Liver (tissue), 9 donors: Measurements from ENCODE around the gene CEACAM8. TPM values are rescaled to one million over a fixed set of nuclear protein-coding genes. Genes with fewer than 3 reads are reported as not detected.

ENCODE experiments used
- DNase-seq: peaks from one replicate; pipeline ENCODE4 v3.0.0-alpha.2; 2017; ENCODE audit warnings: low spot score
- H3K27ac ChIP-seq, 2 donors: one replicate each; pipeline ENCODE4 v1.7.0; 2013; ENCODE audit warnings: inconsistent platforms in 2 of 2, low read length in 2 of 2, control low read depth in 1 of 2, low read depth in 1 of 2, mild to moderate bottlenecking in 1 of 2
- H3K27me3 ChIP-seq, 4 donors: one replicate each; pipeline versions ENCODE4 v1.6.1 to v1.7.0; 2013; ENCODE audit warnings: low read length in 3 of 4, inconsistent platforms in 1 of 4, mild to moderate bottlenecking in 1 of 4, moderate library complexity in 1 of 4; ENCODE audit not compliant: control insufficient read depth in 4 of 4, insufficient read depth in 4 of 4
- H3K36me3 ChIP-seq, 4 donors: one replicate each; pipeline versions ENCODE4 v1.6.1 to v1.7.0; 2013; ENCODE audit warnings: low read length in 3 of 4, mild to moderate bottlenecking in 3 of 4, low read depth in 1 of 4, moderate library complexity in 1 of 4; ENCODE audit not compliant: control insufficient read depth in 4 of 4, insufficient read depth in 3 of 4
- H3K4me1 ChIP-seq, 4 donors: one replicate each; pipeline versions ENCODE4 v1.6.1 to v1.7.0; 2013; ENCODE audit warnings: low read length in 3 of 4, mild to moderate bottlenecking in 3 of 4, moderate library complexity in 1 of 4; ENCODE audit not compliant: control insufficient read depth in 4 of 4, insufficient read depth in 4 of 4
- H3K4me3 ChIP-seq, 3 donors: one replicate each; pipeline versions ENCODE4 v1.6.1 to v1.7.0; 2013; ENCODE audit warnings: low read length in 3 of 3, control low read depth in 1 of 3, low read depth in 1 of 3, mild to moderate bottlenecking in 1 of 3
- H3K9ac ChIP-seq, 2 donors: one replicate each; pipeline ENCODE4 v1.7.0; 2013; ENCODE audit warnings: low read length in 2 of 2, mild to moderate bottlenecking in 2 of 2, moderate library complexity in 2 of 2, control low read depth in 1 of 2, low read depth in 1 of 2
- H3K9me3 ChIP-seq, 4 donors: one replicate each; pipeline versions ENCODE4 v1.6.1 to v1.7.0; 2013; ENCODE audit warnings: low read length in 3 of 4; ENCODE audit not compliant: control insufficient read depth in 4 of 4
- ATF3 ChIP-seq: IDR thresholded peaks from 2 replicates; pipeline ENCODE4 v1.6.1; 2016; ENCODE audit warnings: antibody characterized with exemption
- CTCF ChIP-seq: fragments of 150-350 bp; IDR thresholded peaks from 2 replicates; pipeline ENCODE4 v1.5.1; 2017; ENCODE audit warnings: improper control_type of control experiment, low read depth, low read length; ENCODE audit not compliant: missing input control
- EGR1 ChIP-seq, 2 donors: IDR thresholded peaks; 2 replicates each; pipeline ENCODE4 v1.6.1; 2016 to 2018; ENCODE audit warnings: antibody characterized with exemption in 2 of 2, low read depth in 2 of 2
- FOXA1 ChIP-seq: IDR thresholded peaks from 2 replicates; pipeline ENCODE4 v1.6.1; 2016; ENCODE audit warnings: antibody characterized with exemption
- FOXA2 ChIP-seq: IDR thresholded peaks from 2 replicates; pipeline ENCODE4 v1.6.1; 2016; ENCODE audit warnings: antibody characterized with exemption
- GABPA ChIP-seq, 2 donors: IDR thresholded peaks in 1 of 2; conservative IDR thresholded peaks in 1 of 2; 2 replicates each; pipeline ENCODE4 v1.6.1; 2016; ENCODE audit warnings: antibody characterized with exemption in 2 of 2, mild to moderate bottlenecking in 1 of 2, moderate library complexity in 1 of 2
- HNF4A ChIP-seq, 2 donors: conservative IDR thresholded peaks; 2 replicates each; pipeline ENCODE4 v1.6.1; 2016; ENCODE audit warnings: antibody characterized with exemption in 2 of 2, mild to moderate bottlenecking in 2 of 2
- HNF4G ChIP-seq: IDR thresholded peaks from 2 replicates; pipeline ENCODE4 v1.6.1; 2016; ENCODE audit warnings: antibody characterized with exemption
- JUND ChIP-seq, 2 donors: IDR thresholded peaks; 2 replicates each; pipeline ENCODE4 v1.6.1; 2016; ENCODE audit warnings: antibody characterized with exemption in 2 of 2
- NR2F2 ChIP-seq: IDR thresholded peaks from 2 replicates; pipeline ENCODE4 v1.6.1; 2016; ENCODE audit warnings: antibody characterized with exemption
- RAD21 ChIP-seq, 2 donors: IDR thresholded peaks; 2 replicates each; pipeline ENCODE4 v1.6.1; 2016; ENCODE audit warnings: antibody characterized with exemption in 2 of 2, mild to moderate bottlenecking in 2 of 2
- REST ChIP-seq: IDR thresholded peaks from 2 replicates; pipeline ENCODE4 v1.6.1; 2016; ENCODE audit warnings: antibody characterized with exemption, mild to moderate bottlenecking
- RXRA ChIP-seq, 2 donors: IDR thresholded peaks; 2 replicates each; pipeline ENCODE4 v1.6.1; 2017 to 2018; ENCODE audit warnings: antibody characterized with exemption in 2 of 2, mild to moderate bottlenecking in 1 of 2
- SP1 ChIP-seq: IDR thresholded peaks from 2 replicates; pipeline ENCODE4 v1.6.1; 2018; ENCODE audit warnings: antibody characterized with exemption, mild to moderate bottlenecking
- YY1 ChIP-seq: IDR thresholded peaks from 2 replicates; pipeline ENCODE4 v1.6.1; 2016; ENCODE audit warnings: antibody characterized with exemption, mild to moderate bottlenecking
- ZBTB33 ChIP-seq: IDR thresholded peaks from 2 replicates; pipeline ENCODE4 v1.6.1; 2016; ENCODE audit warnings: antibody characterized with exemption
- WGBS: extraction: QIAGEN DNeasy Blood & Tissue Kit; methylation state at CpG from one replicate; pipeline ENCODE4 v1.1.7; 2013; 5-methylcytosine and 5-hydroxymethylcytosine counted together
- polyA plus RNA-seq, 2 donors: library from polyadenylated mRNA; stranded (reverse) in 1 of 2; unstranded in 1 of 2; fragments of 200-250 nt in 1 of 2; fragments of >200 nt in 1 of 2; fragmentation: Nextera tagmentation in 1 of 2; extraction: Ambion mirVana in 1 of 2; gene quantifications; one replicate each; pipeline versions ENCODE4 v1.2.1 to v1.2.3, GENCODE V29; 2013 to 2015
- total RNA-seq, 2 donors: library from RNA; depleted of rRNA; stranded (reverse); fragments of >200 nt; gene quantifications; one replicate each; pipeline ENCODE4 v1.2.3, GENCODE V29; 2014
- TF ChIP-seq, protein P1 (sequence below): IDR thresholded peaks from 2 replicates; pipeline ENCODE4 v1.6.1; 2016; ENCODE audit warnings: antibody characterized with exemption
- donor health status: healthy.
- donor health status: healthy.
- donor health status: healthy.
- donor health status: healthy.
- donor health status: healthy.

CEACAM8 gene
- total and polyA plus RNA-seq, 4 donors: 0.07 to 2.1 (median 0.16) TPM; not detected in 1

GRCh38 chr19:42555317-42555716, 39.4 kb downstream of the CEACAM8 start:
- H3K4me3 ChIP-seq: no peak overlapping the region
- H3K36me3 ChIP-seq: no peaks in the 10 kb centered on the region
- WGBS: 60% methylated on average over 5 of the region's 5 CpGs
- DNase-seq: no peak
- no peaks in the 10 kb centered on the region for H3K9me3 ChIP-seq
- TF ChIP-seq YY1 (no peak), ZBTB33 (no peak), HNF4G (no peak), CTCF (no peak), HNF4A (conservative IDR thresholded peaks at IDR 0.05) (no peak), JUND (IDR thresholded peaks at IDR 0.05) (no peak), RXRA (IDR thresholded peaks at IDR 0.05) (no peak), RAD21 (IDR thresholded peaks at IDR 0.05) (no peak), GABPA (IDR thresholded peaks at IDR 0.05 in 1 of 2, conservative IDR thresholded peaks at IDR 0.05 in 1 of 2) (no peak), ATF3 (no peak), REST (no peak), FOXA1 (no peak), NR2F2 (no peak), SP1 (no peak)
- TF ChIP-seq, protein P1, sequence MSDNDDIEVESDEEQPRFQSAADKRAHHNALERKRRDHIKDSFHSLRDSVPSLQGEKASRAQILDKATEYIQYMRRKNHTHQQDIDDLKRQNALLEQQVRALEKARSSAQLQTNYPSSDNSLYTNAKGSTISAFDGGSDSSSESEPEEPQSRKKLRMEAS: no peak
- peaks cover 0 to 5% (median 0%) of the 10 kb centered on the region in 4 donors for H3K4me1 ChIP-seq
- H3K27ac ChIP-seq: no peak overlapping the region
- no peaks in the 10 kb centered on the region for H3K27me3 ChIP-seq
- H3K9ac ChIP-seq: no peak overlapping the region

DNA sequence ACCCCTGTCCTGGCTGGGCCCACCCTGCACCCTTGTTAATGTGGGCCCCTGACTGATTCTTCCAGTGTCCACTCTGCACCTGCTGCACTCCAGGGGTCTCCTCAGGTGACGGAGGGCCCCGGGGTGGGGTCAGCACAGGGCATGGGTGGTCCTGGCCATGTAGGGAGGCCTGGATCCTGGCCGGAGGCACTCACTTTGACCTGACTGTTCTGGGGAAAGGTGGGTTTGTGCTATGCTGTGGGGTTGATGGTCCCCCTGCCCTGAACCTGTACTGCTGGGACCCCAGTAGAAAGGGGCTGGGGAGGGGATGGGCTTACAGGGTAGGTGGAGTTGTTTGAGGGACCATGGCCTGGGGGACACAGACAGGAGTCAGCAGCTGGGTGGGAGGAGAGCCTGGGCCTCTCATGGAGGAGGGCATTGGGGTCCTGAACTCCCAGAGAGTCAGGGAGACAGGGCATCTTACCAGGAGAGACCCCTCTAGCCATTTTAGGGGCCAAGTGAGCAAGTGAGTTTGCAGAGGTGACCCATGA, 40.6 kb downstream of the CEACAM8 start:
- Histone ChIP-seq H3K36me3 (no peaks in the 10 kb centered on the region), H3K4me3 (no peak overlapping the region), H3K9ac (no peak overlapping the region), H3K4me1 (peaks cover 0 to 5% (median 0%) of the 10 kb centered on the region in 4 donors), H3K9me3 (no peaks in the 10 kb centered on the region), H3K27me3 (no peaks in the 10 kb centered on the region), H3K27ac (no peak overlapping the region)
- WGBS: 91% methylated on average over 3 of the region's 3 CpGs
- DNase-seq: no peak
- TF ChIP-seq HNF4G (no peak), ATF3 (no peak), JUND (IDR thresholded peaks at IDR 0.05) (no peak), ZBTB33 (no peak), FOXA2 (no peak), NR2F2 (no peak), EGR1 (IDR thresholded peaks at IDR 0.05; ENCODE audit: low read depth in 2 of 2) (no peak), SP1 (no peak), CTCF (no peak), RXRA (IDR thresholded peaks at IDR 0.05) (no peak)
